Effector memory CD8-positive, alpha-beta T cell (primary cell): Measurements from ENCODE around the gene RFC5.

ENCODE experiments used
- ATAC-seq: fragments of 150-1000 bp; cut with Tn5 transposase; replicated peaks from 2 replicates; pipeline ENCODE4 v1.10.0; 2021; ENCODE audit warnings: mild to moderate bottlenecking, moderate library complexity
- DNase-seq, 3 experiments: peaks; one replicate each; pipeline ENCODE4 v3.0.0; 2021
- H3K27ac Mint-ChIP-seq, 2 donors: one replicate each; pipeline ENCODE4 v1.8.0; 2022; ENCODE audit warnings: mild to moderate bottlenecking in 2 of 2, mixed read lengths in 2 of 2, moderate library complexity in 2 of 2
- H3K27me3 Mint-ChIP-seq, 2 donors: one replicate each; pipeline ENCODE4 v1.8.0; 2022; ENCODE audit warnings: mixed read lengths in 2 of 2
- H3K36me3 Mint-ChIP-seq: one replicate; pipeline ENCODE4 v1.8.0; 2022; ENCODE audit warnings: mild to moderate bottlenecking, moderate library complexity, mixed read lengths; ENCODE audit not compliant: insufficient read depth
- H3K4me1 Mint-ChIP-seq, 2 donors: one replicate each; pipeline ENCODE4 v1.8.0; 2022; ENCODE audit warnings: low read depth in 2 of 2, mixed read lengths in 2 of 2
- H3K4me3 Mint-ChIP-seq, 2 donors: one replicate each; pipeline ENCODE4 v1.8.0; 2022; ENCODE audit warnings: mild to moderate bottlenecking in 2 of 2, mixed read lengths in 2 of 2, moderate library complexity in 2 of 2
- H3K9me3 Mint-ChIP-seq, 2 donors: one replicate each; pipeline ENCODE4 v1.8.0; 2022; ENCODE audit warnings: mixed read lengths in 2 of 2

The RFC5 gene

GRCh38 chr12:118022728-118023109 lies 6.2 kb downstream of the RFC5 start:
- DNase-seq (no peak), ATAC-seq (no peak)
- H3K36me3 Mint-ChIP-seq: peaks cover 28% of the 10 kb centered on the region
- peaks cover 4% of the 10 kb centered on the region in 2 donors for H3K4me1 Mint-ChIP-seq
- peak overlapping the region in 1 of 2 donors; percentile 53 for H3K27ac Mint-ChIP-seq
- H3K27me3 Mint-ChIP-seq: no peaks in the 10 kb centered on the region
- H3K9me3 Mint-ChIP-seq: no peaks in the 10 kb centered on the region
- no peak overlapping the region for H3K4me3 Mint-ChIP-seq

GRCh38 chr12:118023301-118023860 lies 6.9 kb downstream of the RFC5 start:
- peaks cover 32% of the 10 kb centered on the region for H3K36me3 Mint-ChIP-seq
- no peak for ATAC-seq

DNA sequence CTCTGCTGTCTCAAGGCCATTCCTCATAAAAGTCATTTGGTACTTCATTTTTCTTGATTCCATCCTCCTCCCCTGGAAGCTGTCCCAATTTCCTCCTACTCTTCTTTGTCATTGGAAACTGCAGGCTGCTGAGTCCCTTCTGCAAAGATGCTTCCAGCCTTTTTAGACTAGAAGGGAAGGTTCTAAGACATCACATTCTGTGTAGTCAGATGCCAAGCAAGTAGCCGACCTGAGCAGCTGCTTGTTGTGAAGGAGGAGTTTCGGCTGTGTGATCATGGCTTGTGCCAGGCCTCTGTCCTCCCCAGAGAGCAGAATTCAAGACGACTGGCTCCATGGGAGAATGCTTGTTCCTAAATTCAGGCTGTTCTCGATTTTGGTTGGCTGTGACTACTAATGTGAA lies 8.7 kb downstream of the RFC5 start:
- Mint-ChIP-seq H3K36me3 (peaks cover 38% of the 10 kb centered on the region), H3K4me3 (no peak overlapping the region), H3K4me1 (no peaks in the 10 kb centered on the region), H3K9me3 (no peaks in the 10 kb centered on the region), H3K27me3 (no peaks in the 10 kb centered on the region), H3K27ac (peak overlapping the region in 1 of 2 donors; percentile 25)
- ATAC-seq: no peak
- no peak for DNase-seq

More at GRCh38 chr12:118023301-118023860, 6.9 kb downstream of the RFC5 start:
- Mint-ChIP-seq H3K4me1 (no peaks in the 10 kb centered on the region), H3K27me3 (no peaks in the 10 kb centered on the region), H3K9me3 (no peaks in the 10 kb centered on the region), H3K4me3 (no peak overlapping the region), H3K27ac (peak overlapping the region in 1 of 2 donors; percentile 53)
- DNase-seq: no peak

DNA sequence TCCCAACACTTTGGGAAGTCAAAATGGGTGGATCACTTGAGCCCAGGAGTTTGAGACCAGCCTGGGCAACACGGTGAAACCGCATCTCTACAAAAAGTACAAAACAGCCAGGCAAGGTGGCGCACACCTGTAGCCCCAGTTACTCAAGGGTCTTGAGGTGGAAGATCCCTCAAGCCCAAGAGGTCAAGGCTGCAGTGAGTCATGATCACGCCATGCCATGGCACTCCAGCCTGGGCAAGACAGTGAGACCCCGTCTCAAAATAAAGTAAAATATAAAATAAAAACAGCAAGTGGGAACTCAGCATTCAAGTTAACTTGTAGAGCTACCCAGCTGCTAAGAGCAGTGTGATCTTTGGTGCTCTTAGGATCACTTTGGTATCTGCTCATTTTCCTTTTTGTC lies 12.7 kb downstream of the RFC5 start:
- Mint-ChIP-seq H3K9me3 (no peaks in the 10 kb centered on the region), H3K27me3 (no peaks in the 10 kb centered on the region), H3K4me1 (no peaks in the 10 kb centered on the region), H3K27ac (peak overlapping the region in 1 of 2 donors; percentile 29), H3K4me3 (no peak overlapping the region), H3K36me3 (peaks cover 61% of the 10 kb centered on the region)
- ATAC-seq (no peak), DNase-seq (no peak)

GRCh38 chr12:118032188-118032587 lies 15.7 kb downstream of the RFC5 start:
- no peaks in the 10 kb centered on the region for H3K9me3 Mint-ChIP-seq
- peak overlapping the region in 1 of 2 donors; percentile 52 for H3K27ac Mint-ChIP-seq
- H3K36me3 Mint-ChIP-seq: peaks cover 78% of the 10 kb centered on the region
- DNase-seq (no peak), ATAC-seq (no peak)
- H3K27me3 Mint-ChIP-seq: no peaks in the 10 kb centered on the region
- H3K4me1 Mint-ChIP-seq: no peaks in the 10 kb centered on the region
- H3K4me3 Mint-ChIP-seq: no peak overlapping the region

DNA sequence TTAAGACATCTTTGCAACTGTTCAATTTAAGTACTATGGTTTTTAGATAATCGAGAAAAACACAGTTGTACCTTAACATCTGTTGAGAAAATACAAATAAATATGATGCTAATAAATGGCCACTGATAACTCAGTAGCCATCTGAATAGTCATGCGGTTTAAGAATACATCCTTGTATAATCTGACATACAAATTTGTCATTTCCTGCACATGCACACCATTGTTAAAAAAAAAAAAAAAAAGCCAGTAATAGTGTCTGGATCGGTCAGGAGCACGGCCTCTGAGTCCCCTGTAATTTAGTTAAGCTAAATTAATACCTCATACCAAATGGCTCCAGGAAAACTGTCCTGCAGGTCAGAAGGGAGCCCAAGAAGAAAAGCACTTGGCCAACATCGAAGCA lies 16.8 kb downstream of the RFC5 start:
- H3K27ac Mint-ChIP-seq: no peak overlapping the region
- no peaks in the 10 kb centered on the region for H3K4me1 Mint-ChIP-seq
- DNase-seq (no peak), ATAC-seq (no peak)
- no peak overlapping the region for H3K4me3 Mint-ChIP-seq
- no peaks in the 10 kb centered on the region for H3K9me3 Mint-ChIP-seq
- H3K36me3 Mint-ChIP-seq: peaks cover 81% of the 10 kb centered on the region
- no peaks in the 10 kb centered on the region for H3K27me3 Mint-ChIP-seq

GRCh38 chr12:118033902-118034301 lies 17.4 kb downstream of the RFC5 start:
- no peak for ATAC-seq
- peak overlapping the region in 1 of 2 donors; percentile 69 for H3K27ac Mint-ChIP-seq
- H3K4me1 Mint-ChIP-seq: no peaks in the 10 kb centered on the region
- peaks cover 81% of the 10 kb centered on the region for H3K36me3 Mint-ChIP-seq
- H3K9me3 Mint-ChIP-seq: no peaks in the 10 kb centered on the region
- H3K27me3 Mint-ChIP-seq: no peaks in the 10 kb centered on the region
- no peak overlapping the region for H3K4me3 Mint-ChIP-seq
- no peak for DNase-seq

GRCh38 chr12:118034429-118035189 lies 18.1 kb downstream of the RFC5 start:
- H3K27me3 Mint-ChIP-seq: no peaks in the 10 kb centered on the region
- H3K4me1 Mint-ChIP-seq: no peaks in the 10 kb centered on the region
- no peaks in the 10 kb centered on the region for H3K9me3 Mint-ChIP-seq
- DNase-seq (no peak), ATAC-seq (no peak)
- H3K36me3 Mint-ChIP-seq: peaks cover 86% of the 10 kb centered on the region
- no peak overlapping the region for H3K4me3 Mint-ChIP-seq
- peak overlapping the region; percentile 69 to 72 for H3K27ac Mint-ChIP-seq

DNA sequence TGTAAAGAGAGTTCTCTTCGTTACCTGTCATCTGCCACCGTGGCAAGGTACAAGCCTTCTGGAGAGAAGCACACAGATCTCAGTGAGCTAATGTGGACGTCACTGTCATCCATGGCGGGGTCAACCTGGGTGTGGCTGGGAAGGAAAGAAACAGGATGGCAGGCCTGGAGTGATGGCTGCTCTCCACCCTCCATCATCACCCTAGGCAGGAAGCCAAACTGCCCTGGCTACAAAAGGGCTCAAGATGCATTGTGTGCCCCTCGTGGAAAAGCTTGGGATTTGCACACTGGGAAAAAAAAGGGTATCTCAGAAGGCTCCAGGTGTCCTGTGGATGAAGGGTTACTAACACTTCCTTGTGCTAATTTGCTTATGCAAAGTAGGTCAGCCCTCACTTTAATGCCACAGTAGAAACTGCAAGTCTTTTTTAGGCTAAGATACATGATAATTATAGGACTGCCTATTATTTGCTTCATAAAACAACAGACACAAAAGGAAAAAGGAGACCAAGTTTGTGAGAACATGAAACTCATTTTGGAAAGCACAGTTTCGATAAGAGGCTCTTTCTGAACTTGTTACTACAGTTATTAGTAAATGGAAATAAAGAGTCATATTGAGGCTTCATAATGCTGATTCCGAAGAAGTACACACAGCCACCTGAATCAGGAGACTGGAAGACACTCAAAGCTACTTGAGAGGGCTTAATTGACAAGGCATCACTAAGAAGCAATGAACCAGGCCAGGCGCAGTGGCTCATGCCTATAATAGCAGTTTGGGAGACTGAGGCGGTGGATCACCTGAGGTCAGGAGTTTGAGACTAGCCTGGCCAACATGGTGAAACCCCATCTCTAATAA lies 18.9 kb downstream of the RFC5 start:
- Mint-ChIP-seq H3K27ac (peak overlapping the region; percentile 17 to 72), H3K27me3 (no peaks in the 10 kb centered on the region), H3K4me3 (no peak overlapping the region), H3K9me3 (no peaks in the 10 kb centered on the region), H3K36me3 (peaks cover 86% of the 10 kb centered on the region), H3K4me1 (no peaks in the 10 kb centered on the region)
- ATAC-seq (no peak), DNase-seq (no peak)

DNA sequence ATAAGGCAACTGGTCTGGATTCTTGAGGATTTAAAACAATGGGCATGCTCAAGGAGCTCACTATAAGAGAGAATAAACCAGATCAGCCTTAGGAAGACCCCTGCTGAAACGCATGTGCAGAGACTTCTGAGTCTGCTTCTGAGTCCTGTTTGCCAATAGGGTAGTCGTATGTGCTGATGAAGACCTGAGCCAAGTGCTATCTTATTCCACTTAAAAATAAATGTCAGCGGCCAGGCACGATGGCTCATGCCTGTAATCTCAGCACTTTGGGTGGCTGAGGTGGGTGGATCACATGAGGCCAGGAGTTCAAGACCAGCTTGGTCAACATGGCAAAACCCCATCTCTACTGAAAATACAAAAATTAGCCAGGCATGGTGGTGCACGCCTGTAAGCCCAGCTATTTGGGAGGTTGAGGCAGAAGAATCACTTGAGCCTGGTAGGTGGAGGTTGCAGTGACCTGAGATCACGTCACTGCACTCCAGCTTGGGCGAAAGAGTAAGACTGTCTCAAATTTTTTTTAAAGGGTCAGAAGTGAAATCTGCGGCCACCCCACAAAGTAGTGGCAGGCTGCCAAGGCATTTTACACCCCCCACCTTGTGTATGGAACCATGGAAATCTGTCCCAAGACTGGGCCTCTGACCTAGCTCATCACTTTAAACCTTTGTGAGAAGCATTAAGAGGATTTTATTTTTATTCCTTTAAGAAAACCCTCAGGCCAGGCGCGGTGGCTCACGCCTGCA lies 20.3 kb downstream of the RFC5 start:
- H3K4me1 Mint-ChIP-seq: peaks cover 0 to 3% of the 10 kb centered on the region in 2 donors

GRCh38 chr12:118038137-118038536 lies 21.6 kb downstream of the RFC5 start:
- H3K27ac Mint-ChIP-seq: no peak overlapping the region
- H3K36me3 Mint-ChIP-seq: peaks cover 84% of the 10 kb centered on the region
- no peak for ATAC-seq
- no peaks in the 10 kb centered on the region for H3K9me3 Mint-ChIP-seq
- no peaks in the 10 kb centered on the region for H3K27me3 Mint-ChIP-seq
- no peak for DNase-seq
- no peak overlapping the region for H3K4me3 Mint-ChIP-seq
- peaks cover 0 to 3% of the 10 kb centered on the region in 2 donors for H3K4me1 Mint-ChIP-seq

More for the DNA sequence above, 20.3 kb downstream of the RFC5 start:
- DNase-seq: no peak
- no peak overlapping the region for H3K27ac Mint-ChIP-seq
- H3K4me3 Mint-ChIP-seq: no peak overlapping the region
- H3K36me3 Mint-ChIP-seq: peaks cover 83% of the 10 kb centered on the region
- no peaks in the 10 kb centered on the region for H3K27me3 Mint-ChIP-seq
- no peak for ATAC-seq
- H3K9me3 Mint-ChIP-seq: no peaks in the 10 kb centered on the region

GRCh38 chr12:118042091-118042490 lies 25.6 kb downstream of the RFC5 start:
- Mint-ChIP-seq H3K9me3 (no peaks in the 10 kb centered on the region), H3K4me3 (no peak overlapping the region), H3K4me1 (peaks cover 0 to 6% of the 10 kb centered on the region in 2 donors), H3K27ac (peak overlapping the region; percentile 53 to 77), H3K27me3 (no peaks in the 10 kb centered on the region), H3K36me3 (peaks cover 56% of the 10 kb centered on the region)
- no peak for ATAC-seq
- DNase-seq: no peak

DNA sequence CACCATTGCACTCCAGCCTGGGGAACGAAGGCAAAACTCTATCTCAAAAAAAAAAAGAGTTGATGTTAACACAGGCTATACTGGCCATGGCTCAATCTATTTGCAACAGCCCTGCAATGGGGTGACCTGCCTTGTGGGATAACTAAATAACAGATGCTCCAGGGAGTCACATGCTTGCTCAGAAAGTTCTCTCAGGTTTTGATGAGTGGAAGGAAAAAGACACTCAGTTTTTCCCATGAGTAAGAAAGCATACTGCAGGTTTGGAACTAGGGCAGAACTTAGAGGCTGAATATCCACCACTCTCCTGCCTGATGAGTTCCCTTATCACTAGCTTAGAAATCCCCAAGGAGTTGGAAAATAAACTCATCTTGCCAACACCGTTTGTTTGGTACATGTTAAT lies 27.6 kb downstream of the RFC5 start:
- H3K9me3 Mint-ChIP-seq: no peaks in the 10 kb centered on the region
- no peak overlapping the region for H3K27ac Mint-ChIP-seq
- peaks cover 51% of the 10 kb centered on the region for H3K36me3 Mint-ChIP-seq
- DNase-seq (no peak), ATAC-seq (no peak)
- H3K4me3 Mint-ChIP-seq: no peak overlapping the region
- no peaks in the 10 kb centered on the region for H3K27me3 Mint-ChIP-seq
- peaks cover 0 to 6% of the 10 kb centered on the region in 2 donors for H3K4me1 Mint-ChIP-seq
